Stimulated activated naive CD8-positive, alpha-beta T cell treated with anti-CD3 and anti-CD28 coated beads, Interleukin-15, amount 100 ng/mL, for 72 hours (primary cell): ENCODE results near the gene MEI1.
"Not testable (repeated sequence)": the region's sequence is repeated elsewhere in the genome, so short reads cannot be mapped to it uniquely, and the experiment has no call there.

Experiments
- ATAC-seq: fragments of 150-1000 bp; cut with Tn5 transposase; 2 replicates; pipeline ENCODE4 v1.10.0; 2021; ENCODE audit warnings: mild to moderate bottlenecking, moderate library complexity
- DNase-seq, 2 donors: peaks; one replicate each; pipeline ENCODE4 v3.0.0; 2021 to 2022
- H3K27ac Mint-ChIP-seq, 2 donors: one replicate each; pipeline ENCODE4 v1.8.0; 2022; ENCODE audit warnings: mild to moderate bottlenecking in 2 of 2, mixed read lengths in 2 of 2, moderate library complexity in 2 of 2
- H3K27me3 Mint-ChIP-seq: one replicate; pipeline ENCODE4 v1.8.0; 2022; ENCODE audit warnings: mixed read lengths
- H3K4me1 Mint-ChIP-seq: one replicate; pipeline ENCODE4 v1.8.0; 2022; ENCODE audit warnings: mild to moderate bottlenecking, mixed read lengths
- H3K4me3 Mint-ChIP-seq, 2 donors: one replicate each; pipeline ENCODE4 v1.8.0; 2022; ENCODE audit warnings: mild to moderate bottlenecking in 2 of 2, mixed read lengths in 2 of 2, moderate library complexity in 1 of 2
- H3K9me3 Mint-ChIP-seq, 2 donors: one replicate each; pipeline ENCODE4 v1.8.0; 2022; ENCODE audit warnings: mixed read lengths in 2 of 2

MEI1 gene

GRCh38 chr22:41699264-41700107, at the start of gene MEI1:
Gene MEI1 (plus strand): TSS chr22:41699503. CDS start chr22:41699539, 36 bp downstream.
- DNase-seq, result peak; percentile 89 to 91
- Mint-ChIP-seq H3K27me3 (no peaks in the 10 kb centered on the region), H3K27ac (peak within 1 kb of the TSS in 1 of 2 donors; percentile 60), H3K9me3 (no peaks in the 10 kb centered on the region), H3K4me1 (peaks cover 14% of the 10 kb centered on the region), H3K4me3 (peak within 1 kb of the TSS; percentile 50 to 65)
- ATAC-seq, result peak; percentile 84

GRCh38 chr22:41650229-41650628, 49.1 kb upstream of the MEI1 start:
- Mint-ChIP-seq H3K27me3 (no peaks in the 10 kb centered on the region), H3K27ac (no peak overlapping the region), H3K4me3 (no peak overlapping the region), H3K9me3 (no peaks in the 10 kb centered on the region), H3K4me1 (peaks cover 14% of the 10 kb centered on the region)
- ATAC-seq, result no peak
- DNase-seq, result no peak

- Mint-ChIP-seq H3K27me3 (no peaks in the 10 kb centered on the region), H3K4me1 (peaks cover 14% of the 10 kb centered on the region), H3K27ac (peak overlapping the region in 1 of 2 donors; percentile 63), H3K9me3 (no peaks in the 10 kb centered on the region), H3K4me3 (no peak overlapping the region)
- no peak for ATAC-seq
- no peak for DNase-seq
Measured at GRCh38 chr22:41650821-41651220, 48.5 kb upstream of the MEI1 start.

GRCh38 chr22:41654322-41654721, 45.0 kb upstream of the MEI1 start:
- Mint-ChIP-seq H3K4me3 (no peak overlapping the region), H3K27ac (peak overlapping the region; percentile 7 to 12), H3K4me1 (no peaks in the 10 kb centered on the region), H3K27me3 (no peaks in the 10 kb centered on the region), H3K9me3 (no peaks in the 10 kb centered on the region)
- DNase-seq (no peak), ATAC-seq (no peak)

- H3K27ac Mint-ChIP-seq, result no peak overlapping the region
- ATAC-seq (no peak), DNase-seq (no peak)
- no peaks in the 10 kb centered on the region for H3K9me3 Mint-ChIP-seq
- no peak overlapping the region for H3K4me3 Mint-ChIP-seq
- no peaks in the 10 kb centered on the region for H3K27me3 Mint-ChIP-seq
- no peaks in the 10 kb centered on the region for H3K4me1 Mint-ChIP-seq
Measured at GRCh38 chr22:41656556-41656955, 42.7 kb upstream of the MEI1 start.

- H3K4me1 Mint-ChIP-seq, result no peaks in the 10 kb centered on the region
- H3K27me3 Mint-ChIP-seq, result no peaks in the 10 kb centered on the region
- H3K4me3 Mint-ChIP-seq, result no peak overlapping the region
- ATAC-seq (no peak), DNase-seq (no peak)
- no peaks in the 10 kb centered on the region for H3K9me3 Mint-ChIP-seq
- peak overlapping the region in 1 of 2 donors; percentile 22 for H3K27ac Mint-ChIP-seq
Measured at GRCh38 chr22:41657709-41658108, 41.6 kb upstream of the MEI1 start.

GRCh38 chr22:41658869-41659268, 40.4 kb upstream of the MEI1 start:
- Mint-ChIP-seq H3K4me1 (no peaks in the 10 kb centered on the region), H3K4me3 (no peak overlapping the region), H3K9me3 (no peaks in the 10 kb centered on the region), H3K27ac (no peak overlapping the region), H3K27me3 (no peaks in the 10 kb centered on the region)
- no peak for ATAC-seq
- DNase-seq, result no peak

GRCh38 chr22:41659941-41660340, 39.4 kb upstream of the MEI1 start:
- Mint-ChIP-seq H3K27ac (no peak overlapping the region), H3K4me3 (no peak overlapping the region), H3K9me3 (no peaks in the 10 kb centered on the region)

GRCh38 chr22:41660416-41660815, 38.9 kb upstream of the MEI1 start:
- Mint-ChIP-seq H3K27ac (peak overlapping the region in 1 of 2 donors; percentile 3), H3K4me3 (no peak overlapping the region), H3K4me1 (no peaks in the 10 kb centered on the region), H3K27me3 (no peaks in the 10 kb centered on the region), H3K9me3 (no peaks in the 10 kb centered on the region)
- DNase-seq (no peak), ATAC-seq (no peak)

More at GRCh38 chr22:41659941-41660340, 39.4 kb upstream of the MEI1 start:
- Mint-ChIP-seq H3K27me3 (no peaks in the 10 kb centered on the region), H3K4me1 (no peaks in the 10 kb centered on the region)
- no peak for ATAC-seq
- no peak for DNase-seq

- no peaks in the 10 kb centered on the region for H3K27me3 Mint-ChIP-seq
- H3K4me1 Mint-ChIP-seq, result no peaks in the 10 kb centered on the region
- H3K27ac Mint-ChIP-seq, result no peak overlapping the region
- no peak overlapping the region for H3K4me3 Mint-ChIP-seq
- ATAC-seq (no peak), DNase-seq (no peak)
- no peaks in the 10 kb centered on the region for H3K9me3 Mint-ChIP-seq
Measured at GRCh38 chr22:41661088-41661487, 38.2 kb upstream of the MEI1 start.

GRCh38 chr22:41661713-41662112, 37.6 kb upstream of the MEI1 start:
- Mint-ChIP-seq H3K27ac (peak overlapping the region in 1 of 2 donors; percentile 2), H3K27me3 (no peaks in the 10 kb centered on the region), H3K4me3 (no peak overlapping the region), H3K4me1 (peaks cover 4% of the 10 kb centered on the region), H3K9me3 (no peaks in the 10 kb centered on the region)
- ATAC-seq (no peak), DNase-seq (no peak)

- Mint-ChIP-seq H3K4me1 (peaks cover 12% of the 10 kb centered on the region), H3K27ac (peak overlapping the region; percentile 8 to 83)
- H3K4me3 Mint-ChIP-seq, ATAC-seq, H3K27me3 Mint-ChIP-seq, H3K9me3 Mint-ChIP-seq, DNase-seq: not testable (repeated sequence)
Measured at GRCh38 chr22:41663594-41663993, 35.7 kb upstream of the MEI1 start.

- no peak for ATAC-seq
- H3K9me3 Mint-ChIP-seq, result no peaks in the 10 kb centered on the region
- H3K4me3 Mint-ChIP-seq, result no peak overlapping the region
- DNase-seq, result no peak
- no peaks in the 10 kb centered on the region for H3K27me3 Mint-ChIP-seq
- peaks cover 17% of the 10 kb centered on the region for H3K4me1 Mint-ChIP-seq
- H3K27ac Mint-ChIP-seq, result peak overlapping the region in 1 of 2 donors; percentile 83
Measured at GRCh38 chr22:41664490-41664889, 34.8 kb upstream of the MEI1 start.

- Mint-ChIP-seq H3K27ac (peak overlapping the region; percentile 46 to 90), H3K4me3 (no peak overlapping the region)
- ATAC-seq, result no peak
Measured at GRCh38 chr22:41664951-41665350, 34.4 kb upstream of the MEI1 start.

GRCh38 chr22:41668971-41669911, 30.1 kb upstream of the MEI1 start:
- Mint-ChIP-seq H3K4me3 (no peak overlapping the region), H3K9me3 (no peaks in the 10 kb centered on the region), H3K4me1 (peaks cover 24% of the 10 kb centered on the region), H3K27me3 (no peaks in the 10 kb centered on the region), H3K27ac (peak overlapping the region in 1 of 2 donors; percentile 88)
- no peak for DNase-seq
- no peak for ATAC-seq

More at GRCh38 chr22:41664951-41665350, 34.4 kb upstream of the MEI1 start:
- Mint-ChIP-seq H3K9me3 (no peaks in the 10 kb centered on the region), H3K4me1 (peaks cover 20% of the 10 kb centered on the region), H3K27me3 (no peaks in the 10 kb centered on the region)
- DNase-seq, result no peak

GRCh38 chr22:41672096-41672495, 27.2 kb upstream of the MEI1 start:
- not testable (repeated sequence) for H3K9me3 Mint-ChIP-seq, H3K27ac Mint-ChIP-seq, H3K27me3 Mint-ChIP-seq, ATAC-seq, H3K4me3 Mint-ChIP-seq, DNase-seq
- H3K4me1 Mint-ChIP-seq, result peaks cover 25% of the 10 kb centered on the region
